Measurements from ENCODE around the gene FZD2. TPM values are rescaled to one million over a fixed set of nuclear protein-coding genes. Genes with fewer than 3 reads are reported as not detected.

Gene FZD2
- total RNA-seq, 1 experiment from 2014 or later: 61.8 TPM

DNA sequence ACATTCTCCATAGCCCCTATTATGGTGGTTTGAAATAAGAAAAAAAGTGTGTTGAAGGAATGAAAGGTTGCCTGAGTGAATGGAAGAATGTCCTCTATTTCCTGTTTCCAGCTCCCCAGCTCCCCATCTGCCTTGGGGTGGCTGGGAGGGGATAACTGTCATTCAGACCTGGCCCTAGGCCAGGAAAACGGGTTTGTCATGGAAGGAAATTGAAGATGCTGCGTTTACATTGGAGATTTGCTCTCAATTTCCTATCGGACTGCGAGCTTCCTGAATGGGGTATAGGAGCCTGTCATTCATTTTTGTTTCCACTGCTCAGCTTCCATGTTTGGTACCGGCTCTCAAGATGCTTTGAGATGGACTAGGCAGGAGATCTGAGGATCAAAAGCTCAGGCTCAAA lies 2.2 kb upstream of the FZD2 start:
- TF ChIP-seq EZH2 (IDR thresholded peaks at IDR 0.05; ENCODE audit: low read depth): no peak
- TF ChIP-seq, protein P1, sequence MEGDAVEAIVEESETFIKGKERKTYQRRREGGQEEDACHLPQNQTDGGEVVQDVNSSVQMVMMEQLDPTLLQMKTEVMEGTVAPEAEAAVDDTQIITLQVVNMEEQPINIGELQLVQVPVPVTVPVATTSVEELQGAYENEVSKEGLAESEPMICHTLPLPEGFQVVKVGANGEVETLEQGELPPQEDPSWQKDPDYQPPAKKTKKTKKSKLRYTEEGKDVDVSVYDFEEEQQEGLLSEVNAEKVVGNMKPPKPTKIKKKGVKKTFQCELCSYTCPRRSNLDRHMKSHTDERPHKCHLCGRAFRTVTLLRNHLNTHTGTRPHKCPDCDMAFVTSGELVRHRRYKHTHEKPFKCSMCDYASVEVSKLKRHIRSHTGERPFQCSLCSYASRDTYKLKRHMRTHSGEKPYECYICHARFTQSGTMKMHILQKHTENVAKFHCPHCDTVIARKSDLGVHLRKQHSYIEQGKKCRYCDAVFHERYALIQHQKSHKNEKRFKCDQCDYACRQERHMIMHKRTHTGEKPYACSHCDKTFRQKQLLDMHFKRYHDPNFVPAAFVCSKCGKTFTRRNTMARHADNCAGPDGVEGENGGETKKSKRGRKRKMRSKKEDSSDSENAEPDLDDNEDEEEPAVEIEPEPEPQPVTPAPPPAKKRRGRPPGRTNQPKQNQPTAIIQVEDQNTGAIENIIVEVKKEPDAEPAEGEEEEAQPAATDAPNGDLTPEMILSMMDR (conservative IDR thresholded peaks at IDR 0.05): no peak
- Histone ChIP-seq H3K79me2 (ENCODE audit: low read depth) (peaks cover 23% of the 10 kb centered on the region), H3K9me2 (ENCODE audit: insufficient read depth) (no peaks in the 10 kb centered on the region), H4K20me1 (ENCODE audit: insufficient read depth) (no peaks in the 10 kb centered on the region), H3K4me3 (no peak overlapping the region), H3K27ac (no peak overlapping the region), H3K9me3 (ENCODE audit: insufficient read depth, low read depth) (no peaks in the 10 kb centered on the region), H3K27me3 (ENCODE audit: insufficient read depth, low read depth) (no peaks in the 10 kb centered on the region), H3K36me3 (ENCODE audit: low read depth) (no peaks in the 10 kb centered on the region), H3K4me2 (0 out of 2 replicates have a peak overlapping the region, but pooled peaks have one; percentile 84), H3K4me1 (replicated peaks; ENCODE audit: insufficient read depth) (peaks cover 25% of the 10 kb centered on the region), H3F3A (ENCODE audit: insufficient read depth, low read depth) (no peaks in the 10 kb centered on the region), H2AFZ (no peak overlapping the region)
- CTCF ChIA-PET: no interaction called here
- no TSS peak for BruUV-seq (replicated peaks)
- POLR2A ChIA-PET (ENCODE audit: unreplicated experiment): no interaction called here
- intact Hi-C loops (cut with micrococcal nuclease; ENCODE audit: unreplicated experiment): no loop called here
- no peak for DNase-seq

DNA sequence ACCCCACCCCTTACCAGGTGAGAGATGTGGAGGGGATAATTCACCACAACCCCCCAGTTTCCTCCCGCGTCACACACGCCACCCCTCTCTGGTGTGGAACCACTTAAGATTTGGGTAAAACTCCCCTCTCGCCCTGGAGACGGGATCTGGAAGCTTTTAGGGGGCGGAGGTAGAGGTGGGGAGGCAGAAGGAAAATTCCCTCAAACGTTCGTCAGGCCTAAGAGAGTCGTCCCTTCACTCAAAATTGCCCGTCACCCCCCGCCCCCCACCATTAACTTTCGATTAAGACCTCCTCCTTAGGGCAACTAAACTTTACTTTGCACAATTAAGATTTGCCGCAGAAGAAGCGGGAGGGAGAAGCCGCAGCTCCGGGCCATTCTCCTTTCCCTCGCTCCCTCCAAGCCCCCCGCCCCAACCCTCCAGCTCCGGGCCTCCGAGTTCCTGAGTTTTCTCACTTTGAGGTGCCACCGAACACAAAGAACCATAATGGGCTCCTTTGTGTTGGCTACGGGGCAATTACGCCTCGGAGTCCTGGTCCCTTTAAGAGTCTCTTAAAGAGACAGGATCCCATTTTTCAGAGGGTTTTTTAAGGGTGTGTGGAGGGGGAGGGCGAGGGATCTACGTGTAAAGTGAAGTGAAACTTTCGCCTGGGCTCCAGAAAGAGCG lies 985 bp upstream of the FZD2 start:
- peak overlapping the region; percentile 84 for H3K4me2 ChIP-seq
- peaks cover 37% of the 10 kb centered on the region for H3K4me1 ChIP-seq (replicated peaks; ENCODE audit: insufficient read depth)
- H4K20me1 ChIP-seq (ENCODE audit: insufficient read depth): no peaks in the 10 kb centered on the region
- TF ChIP-seq EZH2 (IDR thresholded peaks at IDR 0.05; ENCODE audit: low read depth): no peak
- TF ChIP-seq, protein P1 (conservative IDR thresholded peaks at IDR 0.05): no peak
- peaks cover 28% of the 10 kb centered on the region for H3K79me2 ChIP-seq (ENCODE audit: low read depth)
- H2AFZ ChIP-seq: peak overlapping the region; percentile 90
- H3F3A ChIP-seq (ENCODE audit: insufficient read depth, low read depth): no peaks in the 10 kb centered on the region
- peak overlapping the region; percentile 69 for H3K27ac ChIP-seq
- no peaks in the 10 kb centered on the region for H3K9me3 ChIP-seq (ENCODE audit: insufficient read depth, low read depth)
- TSS peak; percentile 77 for BruUV-seq (replicated peaks)
- DNase-seq: peak in 1 of 2 experiments; percentile 39
- no peaks in the 10 kb centered on the region for H3K36me3 ChIP-seq (ENCODE audit: low read depth)
- H3K4me3 ChIP-seq: peak overlapping the region; percentile 70
- H3K9me2 ChIP-seq (ENCODE audit: insufficient read depth): no peaks in the 10 kb centered on the region
- H3K27me3 ChIP-seq (ENCODE audit: insufficient read depth, low read depth): no peaks in the 10 kb centered on the region
- intact Hi-C loops (cut with micrococcal nuclease; ENCODE audit: unreplicated experiment): loop anchor here (2.0 kb wide), 1 partner anchor 23 kb away; no protein-coding TSS in a partner anchor
- POLR2A ChIA-PET (ENCODE audit: unreplicated experiment): interaction anchor here (0.6 to 1.1 kb wide), 5 partner anchors 8 to 265 kb away, joined by 3 to 9 read pairs (median 4); no protein-coding TSS in a partner anchor
- CTCF ChIA-PET: interaction anchor here (1.2 kb wide), 1 partner anchor 79 kb away, joined by 3 read pairs; no protein-coding TSS in a partner anchor

DNA sequence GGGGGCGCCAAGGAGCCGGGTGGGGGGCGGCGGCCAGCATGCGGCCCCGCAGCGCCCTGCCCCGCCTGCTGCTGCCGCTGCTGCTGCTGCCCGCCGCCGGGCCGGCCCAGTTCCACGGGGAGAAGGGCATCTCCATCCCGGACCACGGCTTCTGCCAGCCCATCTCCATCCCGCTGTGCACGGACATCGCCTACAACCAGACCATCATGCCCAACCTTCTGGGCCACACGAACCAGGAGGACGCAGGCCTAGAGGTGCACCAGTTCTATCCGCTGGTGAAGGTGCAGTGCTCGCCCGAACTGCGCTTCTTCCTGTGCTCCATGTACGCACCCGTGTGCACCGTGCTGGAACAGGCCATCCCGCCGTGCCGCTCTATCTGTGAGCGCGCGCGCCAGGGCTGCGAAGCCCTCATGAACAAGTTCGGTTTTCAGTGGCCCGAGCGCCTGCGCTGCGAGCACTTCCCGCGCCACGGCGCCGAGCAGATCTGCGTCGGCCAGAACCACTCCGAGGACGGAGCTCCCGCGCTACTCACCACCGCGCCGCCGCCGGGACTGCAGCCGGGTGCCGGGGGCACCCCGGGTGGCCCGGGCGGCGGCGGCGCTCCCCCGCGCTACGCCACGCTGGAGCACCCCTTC lies 484 bp downstream of the FZD2 start:
- H3K79me2 ChIP-seq (ENCODE audit: low read depth): peaks cover 28% of the 10 kb centered on the region
- no peak for DNase-seq
- no peak overlapping the region for H3K27ac ChIP-seq
- H3F3A ChIP-seq (ENCODE audit: insufficient read depth, low read depth): no peaks in the 10 kb centered on the region; the same call in 1 of the 2 replicates
- no peak overlapping the region; the same call in 1 of the 2 replicates for H2AFZ ChIP-seq
- no peaks in the 10 kb centered on the region for H3K27me3 ChIP-seq (ENCODE audit: insufficient read depth, low read depth)
- TF ChIP-seq EZH2 (IDR thresholded peaks at IDR 0.05; ENCODE audit: low read depth): no peak
- TF ChIP-seq, protein P1 (conservative IDR thresholded peaks at IDR 0.05): no peak
- BruUV-seq (replicated peaks): TSS peak; percentile 29
- peak overlapping the region; percentile 84 for H3K4me2 ChIP-seq
- intact Hi-C loops (cut with micrococcal nuclease; ENCODE audit: unreplicated experiment): loop anchor here (1.0 to 2.0 kb wide), 2 partner anchors 21 to 25 kb away; no protein-coding TSS in a partner anchor
- no peaks in the 10 kb centered on the region for H4K20me1 ChIP-seq (ENCODE audit: insufficient read depth)
- H3K4me1 ChIP-seq (replicated peaks; ENCODE audit: insufficient read depth): peaks cover 40% of the 10 kb centered on the region
- no peaks in the 10 kb centered on the region for H3K9me3 ChIP-seq (ENCODE audit: insufficient read depth, low read depth)
- H3K36me3 ChIP-seq (ENCODE audit: low read depth): no peaks in the 10 kb centered on the region
- H3K4me3 ChIP-seq: peak overlapping the region; percentile 70
- POLR2A ChIA-PET (ENCODE audit: unreplicated experiment): interaction anchor here (0.6 to 0.8 kb wide), 4 partner anchors 11 to 160 kb away, joined by 4 to 8 read pairs (median 6); no protein-coding TSS in a partner anchor
- no peaks in the 10 kb centered on the region for H3K9me2 ChIP-seq (ENCODE audit: insufficient read depth)
- CTCF ChIA-PET: interaction anchor here (0.8 to 1.2 kb wide), 2 partner anchors 24 to 77 kb away, joined by 3 to 5 read pairs; no protein-coding TSS in a partner anchor
